ENCODE results near the gene CRAMP1. TPM values are rescaled to one million over a fixed set of nuclear protein-coding genes. Genes with fewer than 3 reads are reported as not detected.
A peak's percentile ranks its signal among the peaks of the same experiment; 100 is the strongest.

CRAMP1 gene
- total and polyA plus RNA-seq, 11 donors: 6.2 to 16.9 (median 10.6) TPM

DNA sequence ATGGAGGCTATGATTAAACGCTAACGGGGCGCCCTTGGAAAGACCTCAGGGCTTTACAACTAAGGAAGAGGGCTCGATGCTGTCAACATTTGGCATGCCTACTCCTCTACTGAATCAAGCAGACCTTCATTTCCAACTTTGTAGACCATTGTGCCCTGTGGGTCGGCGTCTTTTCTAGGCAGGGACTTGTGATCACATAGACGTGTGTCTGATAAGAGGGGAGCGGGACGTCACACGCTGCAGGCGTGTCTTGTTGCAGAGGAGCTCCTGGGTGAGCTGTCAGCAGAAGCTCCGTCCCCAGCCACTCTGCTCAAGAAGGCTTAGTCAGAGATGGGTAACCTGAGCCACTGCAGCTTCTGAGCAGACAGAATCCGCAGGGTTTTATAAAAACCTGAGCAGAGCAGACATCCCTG, 96.6 kb downstream of the CRAMP1 start:
- H3K27me3 ChIP-seq: no peaks in the 10 kb centered on the region
- WGBS, 4 donors: 32 to 49% (median 45%) methylated on average over 10 to 13 of the region's 13 CpGs
- ATAC-seq (peak; percentile 28 to 66 (median 58)), DNase-seq (peak in 4 of 5 donors; percentile 48 to 86 (median 64))
- H3K4me1 ChIP-seq: peaks cover 0 to 62% (median 47%) of the 10 kb centered on the region in 12 donors
- H3K36me3 ChIP-seq: peaks cover 0 to 4% (median 0%) of the 10 kb centered on the region in 9 donors
- H3K4me3 ChIP-seq: peak overlapping the region in 8 of 12 donors; percentile 3 to 99 (median 34)
- intact Hi-C loops (cut with DNase I): loop anchor here in 4 of 10 donors (1.0 to 10.0 kb wide), 9 partner anchors 64 to 286 kb away; partner anchors contain the start of genes CRAMP1 (in 3 of the 4), IFT140 (in 3 of the 4), CLCN7 (in 1 of the 4) and EME2 (in 1 of the 4)
- no peaks in the 10 kb centered on the region for H3K9me3 ChIP-seq
- no peak for TF ChIP-seq POLR2A (IDR thresholded peaks at IDR 0.05)
- TF ChIP-seq, protein P1, sequence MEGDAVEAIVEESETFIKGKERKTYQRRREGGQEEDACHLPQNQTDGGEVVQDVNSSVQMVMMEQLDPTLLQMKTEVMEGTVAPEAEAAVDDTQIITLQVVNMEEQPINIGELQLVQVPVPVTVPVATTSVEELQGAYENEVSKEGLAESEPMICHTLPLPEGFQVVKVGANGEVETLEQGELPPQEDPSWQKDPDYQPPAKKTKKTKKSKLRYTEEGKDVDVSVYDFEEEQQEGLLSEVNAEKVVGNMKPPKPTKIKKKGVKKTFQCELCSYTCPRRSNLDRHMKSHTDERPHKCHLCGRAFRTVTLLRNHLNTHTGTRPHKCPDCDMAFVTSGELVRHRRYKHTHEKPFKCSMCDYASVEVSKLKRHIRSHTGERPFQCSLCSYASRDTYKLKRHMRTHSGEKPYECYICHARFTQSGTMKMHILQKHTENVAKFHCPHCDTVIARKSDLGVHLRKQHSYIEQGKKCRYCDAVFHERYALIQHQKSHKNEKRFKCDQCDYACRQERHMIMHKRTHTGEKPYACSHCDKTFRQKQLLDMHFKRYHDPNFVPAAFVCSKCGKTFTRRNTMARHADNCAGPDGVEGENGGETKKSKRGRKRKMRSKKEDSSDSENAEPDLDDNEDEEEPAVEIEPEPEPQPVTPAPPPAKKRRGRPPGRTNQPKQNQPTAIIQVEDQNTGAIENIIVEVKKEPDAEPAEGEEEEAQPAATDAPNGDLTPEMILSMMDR (IDR thresholded peaks at IDR 0.05): no peak
- H3K27ac ChIP-seq: peak overlapping the region in 11 of 12 donors; percentile 38 to 99 (median 75)

DNA sequence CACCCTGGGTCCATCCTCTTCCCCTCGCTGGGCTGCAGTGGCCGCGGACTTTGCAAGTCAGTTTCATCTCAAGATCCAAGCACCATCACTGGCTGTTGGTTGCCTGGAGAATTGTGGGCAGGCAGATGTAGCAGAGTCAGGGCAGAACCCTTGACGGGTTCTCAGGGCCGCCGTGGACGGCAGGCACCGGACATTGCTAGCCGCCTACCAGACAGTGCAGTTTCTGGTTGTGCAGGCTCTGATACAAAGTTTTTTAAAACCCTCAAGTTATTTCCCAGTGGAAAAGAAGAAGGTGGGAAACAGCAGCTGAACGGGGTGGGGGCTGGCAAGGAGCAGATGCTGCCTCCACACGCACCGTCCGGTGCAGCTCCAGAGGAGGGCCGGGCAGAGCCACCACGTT, 97.2 kb downstream of the CRAMP1 start:
- DNase-seq (no peak), ATAC-seq (no peak)
- intact Hi-C loops (cut with DNase I): loop anchor here in 4 of 10 donors (5.0 to 10.0 kb wide), 8 partner anchors 63 to 287 kb away; partner anchors contain the start of genes CRAMP1 (in 2 of the 4), IFT140 (in 2 of the 4), CLCN7 (in 1 of the 4) and EME2 (in 1 of the 4)
- Histone ChIP-seq H3K27ac (peak overlapping the region in 9 of 12 donors; percentile 20 to 99 (median 75)), H3K27me3 (no peaks in the 10 kb centered on the region), H3K4me3 (peak overlapping the region in 5 of 12 donors; percentile 25 to 95 (median 29)), H3K9me3 (no peaks in the 10 kb centered on the region), H3K4me1 (peaks cover 0 to 65% (median 49%) of the 10 kb centered on the region in 12 donors), H3K36me3 (peaks cover 0 to 4% (median 0%) of the 10 kb centered on the region in 9 donors)
- TF ChIP-seq, protein P1 (IDR thresholded peaks at IDR 0.05): no peak
- TF ChIP-seq POLR2A (IDR thresholded peaks at IDR 0.05): no peak
- 70 to 79% (median 76%) methylated on average over 14 to 15 of the region's 15 CpGs for whole genome bisulfite sequencing, 4 donors

DNA sequence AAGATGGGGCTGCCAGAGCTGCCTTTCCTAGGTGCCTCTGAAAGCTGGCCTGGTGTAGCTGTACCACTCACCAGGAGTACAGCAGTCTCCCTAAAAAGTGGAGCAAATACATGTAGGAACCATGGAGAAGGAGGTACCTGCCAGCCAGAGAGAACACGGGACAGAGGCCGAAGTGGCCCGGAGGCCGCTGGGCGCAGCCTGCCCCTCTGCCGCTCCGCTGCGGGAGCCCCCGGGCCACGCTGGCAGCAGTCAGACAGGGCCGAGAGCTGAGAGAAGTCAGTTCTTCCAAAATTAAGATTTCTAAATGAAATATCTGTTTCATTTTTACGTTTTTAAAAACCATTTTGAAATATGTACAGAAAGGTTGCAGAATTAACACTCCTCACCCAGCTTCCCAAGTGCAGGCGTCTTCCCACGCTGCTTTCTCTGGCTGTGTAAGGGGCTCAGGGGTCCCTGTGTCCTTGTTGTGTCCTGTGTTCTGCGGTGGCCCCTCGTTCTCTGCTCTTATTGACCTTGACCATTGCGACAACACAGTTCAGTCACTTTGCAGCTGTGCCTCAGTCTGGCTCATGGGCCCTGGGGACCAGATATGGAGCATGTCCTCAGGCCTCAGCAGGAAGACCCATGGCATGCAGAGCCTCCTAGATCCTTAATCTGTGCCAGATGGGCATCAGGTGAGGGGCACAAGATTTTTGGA, 98.8 kb downstream of the CRAMP1 start:
- ATAC-seq (no peak), DNase-seq (no peak)
- Histone ChIP-seq H3K9me3 (no peaks in the 10 kb centered on the region), H3K27me3 (no peaks in the 10 kb centered on the region), H3K36me3 (peaks cover 0 to 4% (median 0%) of the 10 kb centered on the region in 9 donors), H3K4me1 (peaks cover 0 to 60% (median 46%) of the 10 kb centered on the region in 12 donors), H3K4me3 (no peak overlapping the region), H3K27ac (no peak overlapping the region)
- intact Hi-C loops (cut with DNase I): no loop called here
- TF ChIP-seq, protein P1 (IDR thresholded peaks at IDR 0.05): no peak
- no peak for TF ChIP-seq POLR2A (IDR thresholded peaks at IDR 0.05)
- WGBS, 4 donors: 84 to 90% (median 88%) methylated on average over 17 of the region's 17 CpGs

DNA sequence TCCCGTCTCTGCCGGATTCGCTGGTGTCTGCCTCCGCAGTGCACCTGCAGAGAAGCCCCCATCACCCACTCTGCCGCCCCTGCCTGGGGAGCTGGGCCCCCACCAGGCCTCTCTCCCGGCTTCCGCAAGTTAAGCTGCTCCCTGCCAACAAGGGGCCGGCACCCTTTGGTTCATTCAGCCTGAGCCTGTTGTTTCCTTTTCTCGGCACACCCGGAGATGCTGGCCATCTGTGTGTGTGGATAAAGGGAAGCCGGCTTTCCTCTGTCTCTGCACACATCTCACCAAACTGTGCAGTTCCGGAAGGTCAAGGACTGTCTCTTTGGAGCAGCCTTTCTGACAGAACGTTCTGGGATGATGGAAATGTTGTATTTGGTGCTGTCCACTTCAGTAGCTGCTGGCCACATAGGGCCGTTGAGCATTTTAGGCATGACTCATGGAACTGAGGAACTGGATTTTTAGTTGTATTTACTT, 100.7 kb downstream of the CRAMP1 start:
- Histone ChIP-seq H3K36me3 (peaks cover 0 to 5% (median 0%) of the 10 kb centered on the region in 9 donors), H3K27me3 (no peaks in the 10 kb centered on the region), H3K4me3 (peak overlapping the region in 1 of 12 donors; percentile 5), H3K4me1 (peaks cover 0 to 53% (median 36%) of the 10 kb centered on the region in 12 donors), H3K9me3 (no peaks in the 10 kb centered on the region), H3K27ac (peak overlapping the region in 2 of 12 donors; percentile 3 to 37)
- DNase-seq: no peak
- TF ChIP-seq, protein P1 (IDR thresholded peaks at IDR 0.05): no peak
- no peak for TF ChIP-seq POLR2A (IDR thresholded peaks at IDR 0.05)
- intact Hi-C loops (cut with DNase I): no loop called here
- ATAC-seq: peak in 1 of 4 donors; percentile 16
- 45 to 61% (median 52%) methylated on average over 12 to 14 of the region's 14 CpGs for WGBS, 4 donors
